ENCODE measurements around the gene ANKRD40. TPM values are rescaled to one million over a fixed set of nuclear protein-coding genes. Genes with fewer than 3 reads are reported as not detected.

ANKRD40 gene
- total RNA-seq, 1 donor from 2014 or later: 40.8 TPM

GRCh38 chr17:50675627-50676026, 32.1 kb downstream of the ANKRD40 start:
- no peak for TF ChIP-seq CTCF (IDR thresholded peaks at IDR 0.05; ENCODE audit: partially characterized antibody, unreplicated experiment)
- peaks cover 9% of the 10 kb centered on the region for H3K27me3 Mint-ChIP-seq (ENCODE audit: unreplicated experiment)
- no peak overlapping the region for H3K4me3 Mint-ChIP-seq (ENCODE audit: unreplicated experiment)
- DNase-seq: no peak
- no peaks in the 10 kb centered on the region for H3K9me3 Mint-ChIP-seq (ENCODE audit: unreplicated experiment)
- H3K36me3 Mint-ChIP-seq (ENCODE audit: unreplicated experiment): peaks cover 3% of the 10 kb centered on the region
- H3K4me1 Mint-ChIP-seq (ENCODE audit: low read depth, unreplicated experiment): no peaks in the 10 kb centered on the region
- no peak overlapping the region for H3K27ac Mint-ChIP-seq (ENCODE audit: unreplicated experiment)

- Mint-ChIP-seq H3K4me3 (ENCODE audit: unreplicated experiment) (no peak overlapping the region), H3K27ac (ENCODE audit: unreplicated experiment) (no peak overlapping the region), H3K36me3 (ENCODE audit: unreplicated experiment) (peaks cover 3% of the 10 kb centered on the region), H3K9me3 (ENCODE audit: unreplicated experiment) (no peaks in the 10 kb centered on the region), H3K4me1 (ENCODE audit: low read depth, unreplicated experiment) (no peaks in the 10 kb centered on the region), H3K27me3 (ENCODE audit: unreplicated experiment) (peaks cover 9% of the 10 kb centered on the region)
- DNase-seq: no peak
- TF ChIP-seq CTCF (IDR thresholded peaks at IDR 0.05; ENCODE audit: partially characterized antibody, unreplicated experiment): no peak
Measured at GRCh38 chr17:50675190-50675589, 32.5 kb downstream of the ANKRD40 start.

- Mint-ChIP-seq H3K36me3 (ENCODE audit: unreplicated experiment) (no peaks in the 10 kb centered on the region), H3K4me3 (ENCODE audit: unreplicated experiment) (no peak overlapping the region), H3K9me3 (ENCODE audit: unreplicated experiment) (no peaks in the 10 kb centered on the region), H3K27me3 (ENCODE audit: unreplicated experiment) (peaks cover 11% of the 10 kb centered on the region), H3K4me1 (ENCODE audit: low read depth, unreplicated experiment) (no peaks in the 10 kb centered on the region), H3K27ac (ENCODE audit: unreplicated experiment) (no peak overlapping the region)
- no peak for TF ChIP-seq CTCF (IDR thresholded peaks at IDR 0.05; ENCODE audit: partially characterized antibody, unreplicated experiment)
- no peak for DNase-seq
Measured at GRCh38 chr17:50672831-50673551, 34.7 kb downstream of the ANKRD40 start.

- TF ChIP-seq CTCF (IDR thresholded peaks at IDR 0.05; ENCODE audit: partially characterized antibody, unreplicated experiment): no peak
Measured at GRCh38 chr17:50672071-50672470, 35.6 kb downstream of the ANKRD40 start.

GRCh38 chr17:50668838-50669581, 38.7 kb downstream of the ANKRD40 start:
- Mint-ChIP-seq H3K27ac (ENCODE audit: unreplicated experiment) (no peak overlapping the region), H3K4me1 (ENCODE audit: low read depth, unreplicated experiment) (no peaks in the 10 kb centered on the region), H3K4me3 (ENCODE audit: unreplicated experiment) (no peak overlapping the region), H3K36me3 (ENCODE audit: unreplicated experiment) (no peaks in the 10 kb centered on the region), H3K27me3 (ENCODE audit: unreplicated experiment) (peaks cover 6% of the 10 kb centered on the region), H3K9me3 (ENCODE audit: unreplicated experiment) (no peaks in the 10 kb centered on the region)
- DNase-seq: no peak
- no peak for TF ChIP-seq CTCF (IDR thresholded peaks at IDR 0.05; ENCODE audit: partially characterized antibody, unreplicated experiment)

More at GRCh38 chr17:50672071-50672470, 35.6 kb downstream of the ANKRD40 start:
- DNase-seq: no peak
- Mint-ChIP-seq H3K27me3 (ENCODE audit: unreplicated experiment) (peaks cover 10% of the 10 kb centered on the region), H3K4me3 (ENCODE audit: unreplicated experiment) (no peak overlapping the region), H3K4me1 (ENCODE audit: low read depth, unreplicated experiment) (no peaks in the 10 kb centered on the region), H3K36me3 (ENCODE audit: unreplicated experiment) (no peaks in the 10 kb centered on the region), H3K9me3 (ENCODE audit: unreplicated experiment) (no peaks in the 10 kb centered on the region), H3K27ac (ENCODE audit: unreplicated experiment) (no peak overlapping the region)

All from glutamatergic neuron (in vitro differentiated cells).